Fibroblast of lung (primary cell): ENCODE measurements around the gene STAC2.

Source experiments
- EZH2 ChIP-seq: IDR thresholded peaks from 2 replicates; pipeline ENCODE4 v1.5.1; 2012; ENCODE audit warnings: low read length, control low read depth, mild to moderate bottlenecking; ENCODE audit errors: missing control alignments
- TF ChIP-seq, protein P1 (sequence below), 2 donors: IDR thresholded peaks in 1 of 2; conservative IDR thresholded peaks in 1 of 2; 1 replicate in 1 of 2; 2 replicates in 1 of 2; pipeline ENCODE4 v1.5.1; 2011 to 2012; ENCODE audit warnings: low read length in 2 of 2, control low read depth in 1 of 2, inconsistent platforms in 1 of 2, low read depth in 1 of 2, mild to moderate bottlenecking in 1 of 2

DNA sequence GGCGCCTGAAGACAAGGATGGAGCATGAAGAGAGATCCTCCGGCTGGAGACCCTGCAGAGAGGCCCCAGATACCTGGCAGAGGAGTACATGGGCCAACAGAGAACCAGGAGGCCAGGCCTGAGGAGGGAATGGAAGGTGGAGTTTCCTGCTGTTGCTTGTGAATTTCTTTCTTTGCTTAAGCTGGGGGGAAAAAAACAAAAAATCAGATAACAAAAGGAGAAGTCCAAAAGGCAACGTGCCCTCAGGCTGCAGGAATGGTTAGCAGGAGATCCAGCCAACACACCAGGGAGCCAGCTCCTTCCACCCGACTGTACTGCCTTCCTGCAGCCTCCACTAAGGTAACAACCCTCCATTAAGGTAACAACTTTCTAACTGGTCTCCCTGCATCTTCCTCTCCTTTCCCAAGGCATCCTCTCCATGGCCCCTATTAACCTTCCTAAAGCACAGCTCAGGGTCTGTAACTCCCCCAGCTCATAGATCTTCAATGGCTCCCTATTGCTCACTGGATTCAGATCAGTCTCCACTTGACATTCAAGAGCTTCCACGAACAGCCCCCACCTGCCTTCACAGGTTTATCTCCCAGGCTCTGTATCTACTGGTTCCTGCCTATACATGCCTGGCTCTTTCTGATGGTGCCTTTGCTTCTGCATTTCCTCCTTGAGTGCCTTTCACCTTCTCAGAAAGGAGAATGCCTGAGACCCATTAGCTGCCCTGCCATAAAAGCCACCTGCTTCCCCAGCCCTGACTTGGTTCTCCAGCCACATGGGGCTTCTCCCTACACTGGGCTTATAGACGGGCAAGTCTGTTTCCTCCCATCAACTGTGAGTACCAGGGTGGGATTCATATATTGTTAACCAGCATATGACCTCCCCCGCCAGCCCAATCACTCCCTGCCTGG, 59.1 kb downstream of the STAC2 start:
- TF ChIP-seq, protein P1, sequence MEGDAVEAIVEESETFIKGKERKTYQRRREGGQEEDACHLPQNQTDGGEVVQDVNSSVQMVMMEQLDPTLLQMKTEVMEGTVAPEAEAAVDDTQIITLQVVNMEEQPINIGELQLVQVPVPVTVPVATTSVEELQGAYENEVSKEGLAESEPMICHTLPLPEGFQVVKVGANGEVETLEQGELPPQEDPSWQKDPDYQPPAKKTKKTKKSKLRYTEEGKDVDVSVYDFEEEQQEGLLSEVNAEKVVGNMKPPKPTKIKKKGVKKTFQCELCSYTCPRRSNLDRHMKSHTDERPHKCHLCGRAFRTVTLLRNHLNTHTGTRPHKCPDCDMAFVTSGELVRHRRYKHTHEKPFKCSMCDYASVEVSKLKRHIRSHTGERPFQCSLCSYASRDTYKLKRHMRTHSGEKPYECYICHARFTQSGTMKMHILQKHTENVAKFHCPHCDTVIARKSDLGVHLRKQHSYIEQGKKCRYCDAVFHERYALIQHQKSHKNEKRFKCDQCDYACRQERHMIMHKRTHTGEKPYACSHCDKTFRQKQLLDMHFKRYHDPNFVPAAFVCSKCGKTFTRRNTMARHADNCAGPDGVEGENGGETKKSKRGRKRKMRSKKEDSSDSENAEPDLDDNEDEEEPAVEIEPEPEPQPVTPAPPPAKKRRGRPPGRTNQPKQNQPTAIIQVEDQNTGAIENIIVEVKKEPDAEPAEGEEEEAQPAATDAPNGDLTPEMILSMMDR (conservative IDR thresholded peaks at IDR 0.05 in 1 of 2, IDR thresholded peaks at IDR 0.05 in 1 of 2; ENCODE audit: low read depth in 1 of 2, low read length in 2 of 2): no peak
- no peak for TF ChIP-seq EZH2
